ACHN (cell line): ENCODE data around the gene LLPH.

Experiments
- DNase-seq: peaks from one replicate; pipeline ENCODE4 v3.0.0-alpha.2; 2015
- in situ Hi-C: cut with HindIII; loops from 2 replicates; pipeline ENCODE4 v1.10.0; 2017; ENCODE audit warnings: low sequenced_read_pairs, low pct_ligation_motif_present, low pct_unique_long_range_greater_than_20kb

Gene LLPH

DNA sequence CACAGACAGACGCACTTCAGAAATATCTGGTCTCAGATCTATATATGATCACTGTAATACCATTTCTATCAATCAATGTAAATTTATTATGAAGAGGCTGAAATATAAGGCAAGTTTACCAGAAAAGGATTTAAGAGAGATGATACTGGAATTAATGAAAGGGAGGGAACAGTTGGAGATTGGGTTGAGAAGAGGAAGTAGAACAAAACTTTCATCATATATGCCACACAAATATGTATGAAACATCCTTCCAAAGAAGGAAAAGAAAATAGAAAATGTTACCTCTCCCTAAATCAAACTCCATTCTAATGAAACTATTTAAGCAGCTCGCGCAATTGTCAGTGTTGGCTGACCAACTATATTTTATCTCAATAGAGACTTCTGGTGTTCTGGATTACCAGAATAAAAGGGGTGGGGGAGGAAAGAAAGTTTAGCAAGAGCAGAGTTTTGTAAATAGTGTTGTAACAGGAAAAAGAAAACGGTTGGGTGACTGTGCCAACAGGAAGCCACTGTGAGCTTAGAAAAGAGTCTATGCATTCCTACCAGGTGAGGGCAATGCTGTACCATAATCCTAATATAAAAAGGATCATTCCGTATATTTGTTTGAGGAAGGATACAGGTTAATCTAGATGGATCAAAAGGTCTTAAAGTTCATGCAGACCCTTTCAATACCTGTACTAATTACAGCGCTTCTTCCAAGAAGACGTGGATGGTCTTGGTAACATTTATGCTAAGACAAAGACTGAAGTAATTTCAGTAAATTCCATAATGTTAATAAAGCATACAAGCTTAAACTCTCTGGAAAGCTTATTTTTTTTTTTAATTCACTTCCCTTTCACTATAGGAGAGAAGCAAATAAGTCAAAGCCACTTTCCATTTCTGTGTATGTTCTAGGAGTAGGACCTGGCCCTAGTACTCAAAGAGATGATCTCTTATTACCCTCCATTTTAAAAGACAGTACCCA lies 14.5 kb upstream of the LLPH start:
- in situ Hi-C loops = no loop called here
- peak; percentile 82 for DNase-seq

GRCh38 chr12:66143868-66144267 lies 13.3 kb upstream of the LLPH start:
- no peak for DNase-seq
- in situ Hi-C loops = no loop called here

DNA sequence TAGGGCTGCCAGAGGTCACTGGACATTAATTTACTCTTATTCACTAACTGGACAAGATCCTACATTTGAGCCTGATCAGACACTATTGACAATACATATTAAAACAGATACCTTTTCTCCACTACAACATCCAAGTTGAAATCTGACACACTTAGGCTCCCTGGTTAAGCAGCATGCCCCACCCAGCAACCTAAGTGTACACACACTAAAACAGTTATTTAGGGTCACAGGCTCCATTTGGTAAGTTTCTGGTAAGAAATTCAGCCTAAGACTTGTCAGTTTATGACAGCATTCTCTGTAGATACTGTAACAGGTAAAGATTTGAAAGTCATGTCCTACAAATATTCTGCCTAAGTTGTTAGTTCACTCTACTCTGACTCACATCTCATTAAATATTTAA lies 12.3 kb upstream of the LLPH start:
- no peak for DNase-seq
- in situ Hi-C loops = no loop called here

DNA sequence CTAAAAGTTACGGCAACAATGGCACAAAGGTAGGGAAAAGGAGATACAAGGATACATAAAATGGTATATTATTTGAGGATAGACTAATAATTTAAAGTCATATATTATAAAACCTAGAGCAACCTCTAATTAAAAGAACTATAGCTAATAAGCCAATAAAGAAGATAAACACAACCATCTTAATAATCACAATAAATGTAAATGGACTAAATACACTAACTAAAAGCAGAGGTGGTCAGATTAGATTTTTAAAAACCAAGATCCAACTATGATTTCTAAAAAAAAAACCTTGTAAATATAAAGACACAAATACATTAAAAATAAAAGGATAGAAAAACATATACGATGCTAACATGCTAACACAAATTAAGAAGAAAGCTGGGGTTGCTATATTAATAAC lies 10.7 kb upstream of the LLPH start:
- DNase-seq = no peak
- in situ Hi-C loops = no loop called here

GRCh38 chr12:66140731-66141130 lies 10.2 kb upstream of the LLPH start:
- DNase-seq = peak; percentile 46
- in situ Hi-C loops = no loop called here

DNA sequence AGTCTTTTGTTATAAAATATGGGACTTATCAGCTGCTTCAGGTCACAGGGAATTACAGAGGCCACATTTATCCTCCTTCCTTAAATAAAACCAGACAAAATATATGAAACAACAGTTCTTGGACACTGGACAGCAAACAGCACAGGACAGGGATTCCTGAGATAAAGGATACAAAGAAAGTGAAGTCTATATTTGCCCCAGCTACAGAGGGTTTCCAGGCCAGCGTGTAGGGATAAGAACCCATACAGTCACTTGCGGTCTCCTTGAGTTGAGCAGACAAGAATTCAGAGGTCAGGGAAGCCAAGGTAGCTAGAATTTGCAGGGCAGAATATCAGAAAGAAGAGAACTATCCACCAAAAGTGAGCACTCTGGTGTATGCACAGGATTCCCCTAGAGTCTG lies 8.8 kb upstream of the LLPH start:
- in situ Hi-C loops = no loop called here
- DNase-seq = no peak

- in situ Hi-C loops = no loop called here
- no peak for DNase-seq
Observed at GRCh38 chr12:66137937-66138336, 7.4 kb upstream of the LLPH start.

- in situ Hi-C loops = no loop called here
- peak; percentile 97 for DNase-seq
Observed at GRCh38 chr12:66132408-66132807, 1.9 kb upstream of the LLPH start.

- in situ Hi-C loops = no loop called here
- peak; percentile 29 for DNase-seq
Observed at GRCh38 chr12:66131067-66131688, 628 bp upstream of the LLPH start.

- DNase-seq = peak; percentile 45
- in situ Hi-C loops = no loop called here
Observed at GRCh38 chr12:66129934-66130266, 650 bp downstream of the LLPH start.

DNA sequence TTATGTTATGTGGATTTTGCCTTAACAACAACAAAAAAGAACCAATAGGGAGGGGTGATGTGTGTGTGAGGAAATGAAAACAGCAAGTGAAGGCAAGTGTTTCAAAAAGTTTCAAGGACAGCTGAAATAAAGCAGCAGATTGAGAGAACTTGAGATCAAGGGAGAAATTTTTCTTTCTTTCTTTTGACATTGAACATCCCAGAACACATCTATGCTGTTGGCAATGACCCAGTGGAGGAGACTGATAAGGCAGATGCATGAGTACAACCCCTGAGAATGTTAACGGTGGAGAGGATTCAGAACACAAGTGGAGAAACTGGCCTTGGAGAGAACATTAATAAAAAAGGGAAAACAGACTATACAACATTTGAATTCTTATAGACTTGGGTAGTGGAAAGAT lies 2.9 kb downstream of the LLPH start:
- in situ Hi-C loops = no loop called here
- DNase-seq = no peak

GRCh38 chr12:66120477-66120876 lies 10.1 kb downstream of the LLPH start:
- peak; percentile 25 for DNase-seq
- in situ Hi-C loops = loop anchor here (25.0 kb wide), 1 partner anchor 808 kb away; no protein-coding TSS in a partner anchor

- in situ Hi-C loops = loop anchor here (25.0 kb wide), 1 partner anchor 808 kb away; no protein-coding TSS in a partner anchor
- DNase-seq = no peak
Observed at GRCh38 chr12:66119870-66120241, 10.7 kb downstream of the LLPH start.

- in situ Hi-C loops = loop anchor here (25.0 kb wide), 1 partner anchor 807 kb away; no protein-coding TSS in a partner anchor
- DNase-seq = no peak
Observed at GRCh38 chr12:66119229-66119869, 11.2 kb downstream of the LLPH start.

GRCh38 chr12:66118240-66118891 lies 12.2 kb downstream of the LLPH start:
- in situ Hi-C loops = loop anchor here (25.0 kb wide), 1 partner anchor 806 kb away; no protein-coding TSS in a partner anchor
- DNase-seq = peak; percentile 66

DNA sequence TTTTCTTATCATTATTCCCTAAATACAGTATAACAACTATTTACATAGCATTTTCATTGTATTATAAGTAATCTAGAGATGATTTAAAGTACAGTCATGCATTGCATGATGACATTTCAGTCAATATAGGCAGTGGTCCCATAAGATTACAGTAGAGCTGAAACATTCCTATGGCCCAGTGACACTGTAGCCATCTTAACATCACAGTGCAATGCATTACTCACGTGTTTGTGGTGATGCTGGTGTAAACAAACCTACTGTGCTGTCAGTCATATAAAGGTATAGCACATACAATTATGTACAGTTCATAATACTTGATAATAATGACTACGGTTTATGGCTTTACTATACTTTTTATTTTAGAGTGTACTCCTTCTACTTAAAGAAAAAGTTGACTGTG lies 13.3 kb downstream of the LLPH start:
- in situ Hi-C loops = loop anchor here (25.0 kb wide), 1 partner anchor 805 kb away; no protein-coding TSS in a partner anchor
- DNase-seq = no peak

GRCh38 chr12:66115071-66115600 lies 15.4 kb downstream of the LLPH start:
- in situ Hi-C loops = loop anchor here (25.0 kb wide), 1 partner anchor 803 kb away; no protein-coding TSS in a partner anchor
- DNase-seq = no peak

GRCh38 chr12:66113471-66113870 lies 17.1 kb downstream of the LLPH start:
- in situ Hi-C loops = loop anchor here (25.0 kb wide), 1 partner anchor 801 kb away; no protein-coding TSS in a partner anchor
- DNase-seq = no peak
